Activated naive CD4-positive, alpha-beta T cell treated with anti-CD3 and anti-CD28 coated beads for 36 hours (primary cell): ENCODE measurements around the gene ARL4C. TPM values are rescaled to one million over a fixed set of nuclear protein-coding genes. Genes with fewer than 3 reads are reported as not detected.

Experiments
- CTCF ChIA-PET: fragments of 350-600 bp; sonication (Branson Sonifier 250); formaldehyde crosslinking; loops from one replicate; lab custom pipeline; 2021; ENCODE audit warnings: antibody characterized with exemption; lab: Charles Lee
- DNase-seq: peaks from one replicate; pipeline ENCODE4 v3.0.0-alpha.2; 2020
- H3K27ac Mint-ChIP-seq: one replicate; pipeline ENCODE4 v1.8.0; 2021; ENCODE audit warnings: mild to moderate bottlenecking, mixed read lengths
- H3K27me3 Mint-ChIP-seq: one replicate; pipeline ENCODE4 v1.8.0; 2021; ENCODE audit warnings: low read depth, mixed read lengths
- H3K36me3 Mint-ChIP-seq: one replicate; pipeline ENCODE4 v1.8.0; 2021; ENCODE audit warnings: low read depth, mixed read lengths
- H3K4me1 Mint-ChIP-seq: one replicate; pipeline ENCODE4 v1.8.0; 2021; ENCODE audit warnings: low read depth, mixed read lengths
- H3K4me3 Mint-ChIP-seq: one replicate; pipeline ENCODE4 v1.8.0; 2021; ENCODE audit warnings: mild to moderate bottlenecking, moderate library complexity, mixed read lengths
- H3K9me3 Mint-ChIP-seq: one replicate; pipeline ENCODE4 v1.8.0; 2021; ENCODE audit warnings: mixed read lengths
- intact Hi-C: fragments of 100-400 bp; cut with micrococcal nuclease; formaldehyde crosslinking; loops from one replicate; pipeline ENCODE4 v1.15.1; 2023
- total RNA-seq, 2 experiments: library from RNA; stranded (reverse); gene quantifications; one replicate each; pipeline ENCODE4 v1.2.3, GENCODE V29; 2021

Gene ARL4C
- total RNA-seq, 2 experiments from 2014 or later, result 24.2 to 24.9 TPM

GRCh38 chr2:234483568-234484251 lies 13.2 kb downstream of the ARL4C start:
- Mint-ChIP-seq H3K9me3 (no peaks in the 10 kb centered on the region), H3K27me3 (no peaks in the 10 kb centered on the region), H3K4me1 (peaks cover 78% of the 10 kb centered on the region), H3K27ac (peak overlapping the region; percentile 88), H3K36me3 (peaks cover 2% of the 10 kb centered on the region), H3K4me3 (peak overlapping the region; percentile 59)
- CTCF ChIA-PET, result interaction anchor here (0.7 to 3.0 kb wide), 16 partner anchors 10 to 195 kb away, joined by 3 to 16 read pairs (median 4); no protein-coding TSS in a partner anchor
- DNase-seq, result peak; percentile 88
- intact Hi-C loops, result loop anchor here (1.0 kb wide), 3 partner anchors 8 to 191 kb away; no protein-coding TSS in a partner anchor

DNA sequence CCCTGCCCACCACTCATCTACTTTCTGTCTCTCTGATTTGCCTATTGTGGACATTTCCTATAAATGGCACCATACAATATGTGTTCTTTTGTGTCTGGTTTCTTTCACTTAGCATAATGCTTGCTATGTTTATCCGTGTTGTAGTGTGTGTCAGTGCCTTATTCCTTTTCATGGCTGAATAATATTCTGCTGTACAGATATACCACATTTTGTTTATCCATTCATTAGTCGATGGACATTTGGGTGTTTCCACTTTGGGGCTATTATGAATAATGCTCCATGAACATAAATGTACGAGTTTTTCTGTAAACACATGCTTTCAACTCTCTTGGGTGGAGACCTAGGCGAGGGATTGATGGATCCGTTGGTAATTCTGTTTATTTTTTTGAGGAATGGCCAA lies 15.6 kb downstream of the ARL4C start:
- CTCF ChIA-PET, result interaction anchor here (3.0 kb wide), 1 partner anchor 30 kb away, joined by 16 read pairs; no protein-coding TSS in a partner anchor
- intact Hi-C loops, result no loop called here
- H3K27ac Mint-ChIP-seq, result no peak overlapping the region
- no peak for DNase-seq
- H3K4me1 Mint-ChIP-seq, result peaks cover 65% of the 10 kb centered on the region
- H3K36me3 Mint-ChIP-seq, result no peaks in the 10 kb centered on the region
- no peaks in the 10 kb centered on the region for H3K9me3 Mint-ChIP-seq
- H3K27me3 Mint-ChIP-seq, result no peaks in the 10 kb centered on the region
- no peak overlapping the region for H3K4me3 Mint-ChIP-seq

DNA sequence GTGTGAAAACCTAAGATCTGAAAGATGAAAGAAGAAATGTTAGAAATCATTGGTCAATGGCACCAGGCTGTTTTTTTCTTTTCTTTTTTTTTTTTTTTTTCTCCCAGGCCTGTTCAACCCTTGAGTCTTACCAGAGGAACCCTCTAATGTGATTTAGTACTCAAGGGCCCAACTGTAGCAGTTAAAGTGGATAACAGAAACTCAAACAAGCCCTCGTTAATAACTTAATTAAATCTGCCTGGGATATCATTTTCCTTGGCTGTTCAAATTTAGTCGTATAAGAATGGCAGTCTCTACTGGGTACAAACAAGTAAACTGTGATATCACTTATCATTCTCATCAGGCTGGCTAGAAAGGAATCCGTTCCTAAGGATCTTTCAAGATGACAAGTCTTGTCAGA lies 16.5 kb downstream of the ARL4C start:
- intact Hi-C loops, result no loop called here
- Mint-ChIP-seq H3K27me3 (no peaks in the 10 kb centered on the region), H3K36me3 (no peaks in the 10 kb centered on the region), H3K27ac (no peak overlapping the region), H3K4me3 (no peak overlapping the region), H3K4me1 (peaks cover 61% of the 10 kb centered on the region), H3K9me3 (no peaks in the 10 kb centered on the region)
- DNase-seq, result no peak
- CTCF ChIA-PET, result no interaction called here

GRCh38 chr2:234479465-234479864 lies 17.4 kb downstream of the ARL4C start:
- Mint-ChIP-seq H3K4me1 (peaks cover 63% of the 10 kb centered on the region), H3K27me3 (no peaks in the 10 kb centered on the region), H3K36me3 (no peaks in the 10 kb centered on the region), H3K9me3 (no peaks in the 10 kb centered on the region), H3K4me3 (no peak overlapping the region), H3K27ac (no peak overlapping the region)
- CTCF ChIA-PET, result no interaction called here
- DNase-seq, result no peak
- intact Hi-C loops, result no loop called here

GRCh38 chr2:234478121-234478858 lies 18.6 kb downstream of the ARL4C start:
- CTCF ChIA-PET, result interaction anchor here (0.7 to 0.8 kb wide), 6 partner anchors 9 to 264 kb away, joined by 3 to 6 read pairs (median 3); no protein-coding TSS in a partner anchor
- Mint-ChIP-seq H3K27ac (no peak overlapping the region), H3K36me3 (no peaks in the 10 kb centered on the region), H3K9me3 (no peaks in the 10 kb centered on the region), H3K4me3 (no peak overlapping the region), H3K27me3 (no peaks in the 10 kb centered on the region), H3K4me1 (peaks cover 60% of the 10 kb centered on the region)
- peak; percentile 62 for DNase-seq
- intact Hi-C loops, result no loop called here

- Mint-ChIP-seq H3K27ac (no peak overlapping the region), H3K27me3 (no peaks in the 10 kb centered on the region), H3K4me1 (peaks cover 46% of the 10 kb centered on the region), H3K36me3 (no peaks in the 10 kb centered on the region), H3K9me3 (no peaks in the 10 kb centered on the region), H3K4me3 (no peak overlapping the region)
- intact Hi-C loops, result no loop called here
- no peak for DNase-seq
- CTCF ChIA-PET, result no interaction called here
Measured at GRCh38 chr2:234476766-234477165, 20.1 kb downstream of the ARL4C start.

GRCh38 chr2:234474654-234475053 lies 22.2 kb downstream of the ARL4C start:
- Mint-ChIP-seq H3K4me3 (no peak overlapping the region), H3K36me3 (no peaks in the 10 kb centered on the region), H3K9me3 (no peaks in the 10 kb centered on the region), H3K4me1 (peaks cover 45% of the 10 kb centered on the region), H3K27ac (peak overlapping the region; percentile 83), H3K27me3 (no peaks in the 10 kb centered on the region)
- intact Hi-C loops, result loop anchor here (1.0 kb wide), 7 partner anchors 9 to 182 kb away; no protein-coding TSS in a partner anchor
- CTCF ChIA-PET, result interaction anchor here (0.6 to 1.2 kb wide), 4 partner anchors 12 to 28 kb away, joined by 3 to 5 read pairs (median 4); no protein-coding TSS in a partner anchor
- DNase-seq, result no peak

- no peak for DNase-seq
- CTCF ChIA-PET, result no interaction called here
- no peak overlapping the region for H3K4me3 Mint-ChIP-seq
- H3K27ac Mint-ChIP-seq, result no peak overlapping the region
- H3K9me3 Mint-ChIP-seq, result no peaks in the 10 kb centered on the region
- H3K27me3 Mint-ChIP-seq, result no peaks in the 10 kb centered on the region
- H3K4me1 Mint-ChIP-seq, result peaks cover 50% of the 10 kb centered on the region
- H3K36me3 Mint-ChIP-seq, result no peaks in the 10 kb centered on the region
- intact Hi-C loops, result no loop called here
Measured at GRCh38 chr2:234472155-234472554, 24.7 kb downstream of the ARL4C start.

GRCh38 chr2:234469972-234470371 lies 26.9 kb downstream of the ARL4C start:
- CTCF ChIA-PET, result interaction anchor here (1.4 kb wide), 1 partner anchor 8 kb away, joined by 3 read pairs; no protein-coding TSS in a partner anchor

DNA sequence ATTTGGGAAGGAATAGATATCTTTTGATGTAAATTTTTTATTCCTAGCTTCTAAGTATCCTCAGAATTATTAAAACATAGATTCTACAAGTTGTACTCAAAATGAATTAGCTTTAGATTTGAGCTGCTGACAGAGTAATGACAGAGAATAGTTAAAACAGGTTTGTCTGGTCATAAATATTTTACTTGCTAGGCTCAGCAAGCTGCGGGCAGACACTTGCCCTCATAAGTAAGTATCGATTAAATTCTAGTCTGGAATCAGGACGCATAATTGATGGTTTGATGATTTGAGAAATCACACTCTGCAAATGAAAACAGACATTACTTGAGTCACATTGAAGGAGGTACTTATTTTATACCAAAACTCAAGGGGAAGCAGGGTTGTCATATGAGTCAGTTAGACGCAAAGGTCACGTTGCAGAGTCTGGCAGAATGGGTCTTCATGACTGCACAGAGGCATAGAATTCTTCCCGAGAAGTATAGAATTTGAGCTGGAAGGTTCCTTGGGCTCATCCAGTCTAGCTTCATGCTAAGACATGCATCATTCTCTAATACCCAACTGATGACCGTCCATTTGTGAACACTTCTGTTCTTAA lies 27.5 kb downstream of the ARL4C start:
- intact Hi-C loops, result no loop called here
- Mint-ChIP-seq H3K27me3 (no peaks in the 10 kb centered on the region), H3K4me3 (no peak overlapping the region), H3K4me1 (peaks cover 50% of the 10 kb centered on the region), H3K9me3 (no peaks in the 10 kb centered on the region), H3K27ac (peak overlapping the region; percentile 18), H3K36me3 (no peaks in the 10 kb centered on the region)
- no peak for DNase-seq
- CTCF ChIA-PET, result interaction anchor here (1.4 kb wide), 1 partner anchor 9 kb away, joined by 3 read pairs; no protein-coding TSS in a partner anchor

More at GRCh38 chr2:234469972-234470371, 26.9 kb downstream of the ARL4C start:
- Mint-ChIP-seq H3K4me1 (peaks cover 50% of the 10 kb centered on the region), H3K9me3 (no peaks in the 10 kb centered on the region), H3K27ac (no peak overlapping the region), H3K27me3 (no peaks in the 10 kb centered on the region), H3K4me3 (no peak overlapping the region), H3K36me3 (no peaks in the 10 kb centered on the region)
- intact Hi-C loops, result no loop called here
- no peak for DNase-seq

DNA sequence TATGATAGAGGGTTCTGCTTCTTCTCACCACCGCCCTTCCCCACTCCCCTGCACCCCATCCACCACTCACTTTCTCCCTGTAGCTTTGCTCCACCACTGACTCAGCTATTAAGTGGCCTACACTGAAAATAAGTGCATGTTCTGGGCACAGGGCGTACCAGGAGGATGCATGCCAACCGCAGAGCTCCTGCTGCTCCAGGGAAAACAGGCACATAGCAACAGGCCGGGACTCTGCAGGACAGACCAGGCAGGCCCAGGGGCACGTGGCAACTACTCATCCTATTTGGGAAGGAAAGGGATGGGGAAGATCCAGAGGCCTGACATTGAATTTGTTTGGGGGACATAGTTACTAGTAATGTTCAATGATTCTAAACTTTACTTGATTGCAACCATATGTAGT lies 28.4 kb downstream of the ARL4C start:
- Mint-ChIP-seq H3K36me3 (no peaks in the 10 kb centered on the region), H3K4me3 (no peak overlapping the region), H3K27ac (no peak overlapping the region), H3K9me3 (no peaks in the 10 kb centered on the region), H3K4me1 (peaks cover 51% of the 10 kb centered on the region), H3K27me3 (no peaks in the 10 kb centered on the region)
- intact Hi-C loops, result no loop called here
- CTCF ChIA-PET, result interaction anchor here (1.1 kb wide), 1 partner anchor 15 kb away, joined by 3 read pairs; no protein-coding TSS in a partner anchor
- no peak for DNase-seq

- H3K27ac Mint-ChIP-seq, result no peak overlapping the region
- CTCF ChIA-PET, result interaction anchor here (1.1 to 1.4 kb wide), 3 partner anchors 16 to 478 kb away, joined by 3 to 4 read pairs (median 3); no protein-coding TSS in a partner anchor
Measured at GRCh38 chr2:234467289-234467688, 29.6 kb downstream of the ARL4C start.

More at GRCh38 chr2:234467289-234467688, 29.6 kb downstream of the ARL4C start:
- no peak overlapping the region for H3K4me3 Mint-ChIP-seq
- H3K4me1 Mint-ChIP-seq, result peaks cover 61% of the 10 kb centered on the region
- intact Hi-C loops, result no loop called here
- no peaks in the 10 kb centered on the region for H3K36me3 Mint-ChIP-seq
- no peak for DNase-seq
- no peaks in the 10 kb centered on the region for H3K27me3 Mint-ChIP-seq
- no peaks in the 10 kb centered on the region for H3K9me3 Mint-ChIP-seq
